B cell (primary cell): Measurements from ENCODE around the gene MRC2.

Experiments used
- CTCF ChIP-seq: fragments of 200-600 bp; IDR thresholded peaks from one replicate; pipeline ENCODE4 v1.8.0; 2022; ENCODE audit warnings: antibody characterized with exemption, mild to moderate bottlenecking
- EZH2 ChIP-seq: IDR thresholded peaks from 2 replicates; pipeline ENCODE4 v1.6.1; 2012; ENCODE audit warnings: borderline replicate concordance, low read depth, mild to moderate bottlenecking, moderate library complexity, low read length; ENCODE audit not compliant: insufficient read depth, poor library complexity, severe bottlenecking

- TF ChIP-seq CTCF = no peak
- TF ChIP-seq EZH2 = no peak
These were observed 50.9 kb downstream of the MRC2 start for GRCh38 chr17:62678214-62678919.
